GM21381 (cell line): ENCODE results near the gene MTMR3.

ENCODE experiments used
- ATAC-seq: cut with Tn5 transposase; IDR thresholded peaks from one replicate; pipeline ENCODE4 v1.9.1; 2021; ENCODE audit warnings: mild to moderate bottlenecking, moderate library complexity; ENCODE audit not compliant: unreplicated experiment

Gene MTMR3

GRCh38 chr22:29998627-29999384, 115.8 kb downstream of the MTMR3 start:
- ATAC-seq = no peak

GRCh38 chr22:30000566-30000965, 117.6 kb downstream of the MTMR3 start:
- ATAC-seq = no peak

DNA sequence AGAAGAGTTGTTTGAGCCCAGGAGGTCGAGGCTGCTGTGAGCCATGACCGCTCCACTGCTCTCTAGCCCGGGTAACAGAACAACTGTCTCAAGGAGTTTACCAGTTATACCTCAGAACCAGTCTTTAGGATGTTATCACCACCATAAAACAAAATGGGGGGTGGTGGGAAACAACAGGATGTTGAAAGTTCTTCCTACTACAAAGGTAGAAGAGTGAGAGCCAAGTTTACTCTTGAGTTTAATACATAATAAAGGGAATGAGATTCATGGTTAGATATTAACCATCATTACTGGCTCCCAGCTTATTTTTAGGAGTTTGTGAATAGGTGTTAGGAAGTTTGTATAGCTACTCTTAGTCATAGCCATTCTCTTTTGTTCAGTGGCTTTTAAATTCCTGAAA, 118.5 kb downstream of the MTMR3 start:
- ATAC-seq = no peak

DNA sequence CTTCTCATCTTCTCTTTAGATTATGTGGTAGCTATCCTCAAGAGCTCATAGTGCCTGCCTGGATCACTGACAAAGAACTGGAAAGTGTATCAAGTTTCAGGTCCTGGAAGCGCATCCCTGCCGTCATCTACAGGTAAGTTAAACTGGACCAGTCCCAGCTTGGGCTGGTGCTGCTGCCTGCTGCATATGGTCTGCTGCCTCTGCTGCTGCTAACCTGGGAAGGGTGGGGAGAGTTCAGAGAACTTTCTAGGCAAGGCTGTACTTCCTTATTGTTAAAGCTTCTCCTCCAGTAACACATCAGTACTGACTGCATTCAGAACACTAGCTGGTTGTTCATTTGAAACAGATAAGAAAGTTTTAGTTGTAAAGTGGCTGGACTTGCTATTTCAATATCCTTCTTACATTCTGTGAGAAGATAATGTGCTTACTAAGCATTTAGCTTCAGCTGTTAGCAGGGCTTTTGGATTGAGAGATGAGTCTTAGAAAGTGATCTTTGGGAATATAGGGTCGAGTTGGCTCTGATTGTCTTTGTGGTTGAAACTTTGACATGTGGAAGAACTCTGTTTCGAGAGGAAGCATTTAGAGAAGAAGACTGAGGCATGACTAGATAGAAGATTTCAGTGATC, 120.0 kb downstream of the MTMR3 start:
- no peak for ATAC-seq

DNA sequence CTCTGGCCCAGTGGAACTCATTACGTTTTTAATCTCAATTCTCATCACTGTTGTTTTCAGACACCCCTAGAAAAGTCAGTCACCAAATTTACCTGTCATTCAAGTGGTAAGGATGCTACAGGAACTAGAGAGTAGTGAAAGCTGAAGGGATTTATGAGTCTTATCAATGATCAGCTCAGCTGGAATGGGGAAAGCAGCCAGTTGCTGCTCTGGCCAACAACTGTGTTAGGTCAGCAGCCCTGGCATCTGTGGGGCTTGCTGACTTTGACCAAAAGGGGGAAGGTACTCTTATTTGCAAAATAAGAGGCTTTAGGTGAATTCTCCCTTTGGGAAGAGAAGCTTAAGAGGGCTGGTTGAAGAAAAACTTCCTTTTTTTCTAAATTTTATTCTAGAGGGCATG, 121.1 kb downstream of the MTMR3 start:
- no peak for ATAC-seq

DNA sequence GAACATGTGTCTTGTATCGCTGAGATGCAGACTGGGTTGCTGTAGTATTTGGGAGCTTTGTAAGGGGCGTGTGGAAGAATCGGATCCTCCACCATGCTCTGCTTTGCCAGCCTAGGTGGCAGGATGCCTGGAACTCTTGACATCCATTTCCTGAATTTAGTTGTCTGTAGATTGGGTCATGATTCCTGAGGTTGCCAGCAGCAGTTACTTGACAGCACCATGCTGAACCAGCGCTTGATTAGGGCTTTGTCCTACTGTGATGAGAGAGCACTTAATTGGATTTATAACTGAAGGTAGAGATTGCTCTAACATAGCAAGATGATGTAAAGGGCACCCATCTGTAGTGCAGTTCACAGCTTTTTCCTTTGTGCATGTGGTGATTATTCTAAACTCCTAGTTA, 121.7 kb downstream of the MTMR3 start:
- ATAC-seq = no peak

GRCh38 chr22:30005213-30005857, 122.4 kb downstream of the MTMR3 start:
- ATAC-seq = no peak

DNA sequence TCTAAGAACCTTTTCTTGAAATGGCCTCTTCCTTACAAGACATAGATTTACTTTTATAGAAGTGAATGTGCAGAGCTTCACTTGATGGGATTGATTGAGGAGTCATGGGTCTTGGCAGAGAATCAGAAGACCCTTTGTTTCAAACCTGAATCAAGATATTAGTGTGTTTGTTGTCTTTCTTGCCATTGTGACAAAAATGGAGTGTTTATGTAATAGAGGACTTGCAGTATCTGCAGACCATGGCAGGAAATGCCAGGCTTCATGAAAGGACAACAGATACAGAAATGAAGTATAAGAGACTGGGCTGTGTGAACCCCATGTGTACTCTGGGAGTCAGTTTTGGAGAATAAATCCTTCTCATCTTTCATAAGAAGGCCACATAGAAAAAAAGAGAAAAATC, 124.4 kb downstream of the MTMR3 start:
- no peak for ATAC-seq

- no peak for ATAC-seq
Observed at GRCh38 chr22:30008401-30008800, 125.4 kb downstream of the MTMR3 start.

DNA sequence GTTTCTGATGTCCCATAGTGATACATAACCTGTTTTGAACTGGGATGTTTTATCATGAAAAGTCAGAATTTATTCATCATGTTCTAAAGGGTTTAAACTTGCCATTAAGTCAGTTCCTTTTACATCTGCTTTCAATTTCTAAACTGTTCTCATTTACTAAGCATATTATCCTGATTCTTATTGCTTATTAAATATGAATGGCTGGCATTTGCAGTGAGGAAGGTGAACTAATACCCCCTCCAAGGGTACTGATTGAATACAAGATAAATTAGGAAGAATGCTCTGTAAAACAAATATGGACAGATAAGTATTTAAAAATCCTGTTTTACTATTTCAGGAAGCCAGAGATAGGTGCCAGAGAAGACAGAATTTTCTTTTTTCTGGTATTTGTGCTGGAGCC, 126.5 kb downstream of the MTMR3 start:
- ATAC-seq = no peak

GRCh38 chr22:30010789-30011405, 127.9 kb downstream of the MTMR3 start:
- ATAC-seq = no peak

GRCh38 chr22:30013201-30013600, 130.2 kb downstream of the MTMR3 start:
- ATAC-seq = no peak

DNA sequence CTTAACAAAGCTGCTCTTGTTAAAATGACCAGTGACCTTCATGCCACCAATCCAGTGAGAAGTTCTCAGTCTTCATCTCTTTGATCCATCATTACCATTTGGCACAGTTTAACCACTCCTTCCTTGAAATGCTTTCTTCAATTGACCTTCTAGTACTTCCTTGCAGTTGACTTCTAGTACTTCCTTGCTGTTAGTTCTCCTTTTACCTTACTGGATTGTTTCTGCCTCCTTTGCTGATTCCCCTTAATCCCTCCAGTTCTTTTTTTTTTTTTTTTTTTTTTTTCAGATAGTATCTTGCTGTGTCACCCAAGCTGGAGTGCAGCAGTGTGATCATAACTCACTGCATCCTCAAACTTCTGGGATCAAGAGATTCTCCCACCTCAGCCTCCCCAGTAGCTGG, 131.3 kb downstream of the MTMR3 start:
- ATAC-seq = no peak

- no peak for ATAC-seq
Observed at GRCh38 chr22:30015229-30015797, 132.3 kb downstream of the MTMR3 start.

GRCh38 chr22:30015846-30016245, 132.9 kb downstream of the MTMR3 start:
- ATAC-seq = no peak

DNA sequence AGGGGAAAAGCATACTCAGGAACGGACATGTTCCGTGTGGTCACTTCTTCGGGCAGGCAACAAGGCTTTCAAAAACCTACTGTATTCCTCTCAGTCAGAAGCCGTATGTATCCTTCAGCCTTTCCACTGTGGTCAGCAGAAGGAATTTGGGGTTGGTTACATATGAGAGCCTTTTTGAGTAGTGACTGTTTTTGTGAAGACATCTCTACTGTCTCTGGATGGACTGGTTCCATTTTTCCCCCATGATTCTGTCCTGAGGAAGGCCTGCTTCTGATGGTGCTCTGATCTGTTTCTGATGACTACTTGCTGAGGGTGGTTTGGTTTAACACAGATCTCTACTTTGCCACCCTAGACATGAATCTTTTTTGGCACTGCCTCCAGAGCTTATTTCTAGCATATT, 133.6 kb downstream of the MTMR3 start:
- ATAC-seq = no peak

- ATAC-seq = no peak
Observed at GRCh38 chr22:30017375-30018223, 134.6 kb downstream of the MTMR3 start.

DNA sequence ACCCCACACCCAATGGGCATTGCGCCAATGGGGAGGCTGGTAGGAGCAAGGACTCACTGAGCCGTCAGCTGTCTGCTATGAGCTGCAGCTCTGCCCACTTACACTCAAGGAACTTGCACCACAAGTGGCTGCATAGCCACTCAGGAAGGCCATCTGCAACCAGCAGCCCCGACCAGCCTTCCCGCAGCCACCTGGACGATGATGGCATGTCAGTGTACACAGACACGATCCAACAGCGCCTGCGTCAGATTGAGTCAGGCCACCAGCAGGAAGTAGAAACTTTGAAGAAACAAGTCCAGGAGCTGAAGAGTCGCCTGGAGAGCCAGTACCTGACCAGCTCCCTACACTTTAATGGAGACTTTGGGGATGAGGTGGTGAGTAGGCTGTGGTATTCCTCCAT, 137.5 kb downstream of the MTMR3 start:
- ATAC-seq = no peak

DNA sequence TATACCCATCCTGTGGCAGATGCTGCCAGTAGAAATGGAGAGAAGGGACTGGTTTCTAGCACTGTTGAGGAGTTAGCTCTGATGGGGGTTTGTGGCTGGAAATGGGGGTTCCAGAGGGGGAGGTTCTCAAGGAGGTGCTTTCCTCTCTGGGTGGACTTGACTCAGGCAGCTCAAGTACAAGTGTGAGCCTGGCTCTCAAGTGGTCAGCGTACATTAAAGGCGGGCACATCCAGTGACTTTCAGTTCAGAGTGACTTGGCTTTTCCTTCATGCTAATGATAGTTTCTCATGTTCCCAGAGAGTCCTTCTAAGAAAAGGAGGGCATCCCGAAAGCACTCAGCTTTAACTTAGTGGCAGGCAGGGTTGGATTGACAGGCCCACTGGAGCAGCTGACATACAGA, 138.4 kb downstream of the MTMR3 start:
- no peak for ATAC-seq

DNA sequence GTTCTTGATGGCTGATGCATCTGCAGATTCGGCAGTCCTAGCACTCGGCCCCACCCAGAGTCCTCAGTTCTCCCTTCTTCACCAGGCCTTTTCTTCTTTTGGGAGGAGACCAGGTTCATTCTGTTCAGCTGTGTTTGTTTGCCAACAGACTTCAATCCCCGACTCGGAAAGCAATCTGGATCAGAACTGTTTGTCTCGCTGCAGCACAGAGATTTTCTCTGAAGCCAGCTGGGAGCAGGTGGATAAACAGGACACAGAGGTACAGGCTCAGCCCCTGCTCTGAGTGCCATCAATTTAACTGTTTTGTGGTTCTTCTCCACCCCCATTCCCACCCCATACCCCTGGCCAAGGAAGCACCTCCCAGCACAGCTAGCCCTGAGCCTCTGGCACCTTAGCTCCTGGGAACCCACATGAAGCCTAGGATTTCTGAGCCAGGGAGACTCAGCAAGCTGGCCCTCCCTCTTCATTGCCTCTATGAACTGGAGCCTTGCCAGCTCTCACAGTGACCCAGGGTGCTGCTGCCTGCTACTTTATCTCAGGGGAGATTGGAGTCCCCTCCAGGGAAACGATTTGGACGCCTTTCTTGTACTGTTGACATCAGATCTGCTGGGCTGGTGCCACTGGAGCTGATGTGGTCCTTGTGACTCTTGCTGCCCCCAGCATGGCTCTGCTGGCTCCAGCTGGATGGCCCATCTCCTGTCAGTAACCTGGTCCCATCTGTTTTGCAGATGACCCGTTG, 139.1 kb downstream of the MTMR3 start:
- ATAC-seq = no peak
